ENCODE data around the gene SCG3.

- TF ChIP-seq EZH2phosphoT487 (conservative IDR thresholded peaks at IDR 0.05; ENCODE audit: low read length), result no peak
- no peak for TF ChIP-seq CTCF (IDR thresholded peaks at IDR 0.05; ENCODE audit: insufficient read depth, low read length, poor library complexity, severe bottlenecking)
Measured at GRCh38 chr15:51750186-51750585, 68.9 kb downstream of the SCG3 start.

Measured in SU-DHL-6 (cell line).